Measurements from ENCODE around the gene SOBP.

DNA sequence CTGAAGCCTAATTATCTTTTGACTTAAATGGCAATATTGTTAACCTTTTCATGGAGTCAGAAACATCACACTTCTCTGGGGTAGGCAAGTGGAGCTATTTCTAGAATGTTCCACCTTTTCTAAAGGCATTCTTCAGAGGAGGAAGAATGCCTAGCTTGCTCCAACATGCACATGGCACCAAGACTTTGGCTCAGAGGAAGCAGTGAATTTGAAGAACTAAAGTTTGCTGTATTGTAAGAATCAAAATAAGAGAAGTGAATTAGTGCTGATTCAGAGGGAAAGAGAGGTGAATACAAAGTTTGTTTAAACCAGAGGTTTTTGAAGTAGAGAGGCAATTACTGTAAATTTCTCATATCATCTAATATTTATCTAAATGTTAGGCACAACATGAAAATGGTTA, 92.2 kb downstream of the SOBP start:
- TF ChIP-seq, protein P1, sequence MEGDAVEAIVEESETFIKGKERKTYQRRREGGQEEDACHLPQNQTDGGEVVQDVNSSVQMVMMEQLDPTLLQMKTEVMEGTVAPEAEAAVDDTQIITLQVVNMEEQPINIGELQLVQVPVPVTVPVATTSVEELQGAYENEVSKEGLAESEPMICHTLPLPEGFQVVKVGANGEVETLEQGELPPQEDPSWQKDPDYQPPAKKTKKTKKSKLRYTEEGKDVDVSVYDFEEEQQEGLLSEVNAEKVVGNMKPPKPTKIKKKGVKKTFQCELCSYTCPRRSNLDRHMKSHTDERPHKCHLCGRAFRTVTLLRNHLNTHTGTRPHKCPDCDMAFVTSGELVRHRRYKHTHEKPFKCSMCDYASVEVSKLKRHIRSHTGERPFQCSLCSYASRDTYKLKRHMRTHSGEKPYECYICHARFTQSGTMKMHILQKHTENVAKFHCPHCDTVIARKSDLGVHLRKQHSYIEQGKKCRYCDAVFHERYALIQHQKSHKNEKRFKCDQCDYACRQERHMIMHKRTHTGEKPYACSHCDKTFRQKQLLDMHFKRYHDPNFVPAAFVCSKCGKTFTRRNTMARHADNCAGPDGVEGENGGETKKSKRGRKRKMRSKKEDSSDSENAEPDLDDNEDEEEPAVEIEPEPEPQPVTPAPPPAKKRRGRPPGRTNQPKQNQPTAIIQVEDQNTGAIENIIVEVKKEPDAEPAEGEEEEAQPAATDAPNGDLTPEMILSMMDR (IDR thresholded peaks at IDR 0.05) = no peak
- TF ChIP-seq POLR2AphosphoS5 (IDR thresholded peaks at IDR 0.05) = no peak
- TF ChIP-seq POLR2A (IDR thresholded peaks at IDR 0.05) = no peak
- TF ChIP-seq EP300 (IDR thresholded peaks at IDR 0.05) = no peak

All from upper lobe of left lung (tissue), 4 donors.